Neutrophil (primary cell): Measurements from ENCODE around the gene C14orf132.

Experiments
- H3K27ac ChIP-seq: fragments of 200-600 bp; sonication (generic); 2 replicates; pipeline ENCODE4 v1.5.1; 2016; ENCODE audit warnings: mild to moderate bottlenecking, moderate library complexity
- H3K27me3 ChIP-seq: fragments of 200-600 bp; sonication (generic); 2 replicates; pipeline ENCODE4 v1.6.0; 2016; ENCODE audit warnings: mild to moderate bottlenecking
- H3K36me3 ChIP-seq: fragments of 200-600 bp; sonication (generic); 2 replicates; pipeline ENCODE4 v1.5.1; 2017
- H3K4me1 ChIP-seq, 2 experiments: fragments of 200-600 bp in 1 of 2; sonication (generic) in 1 of 2; 1 replicate in 1 of 2; 2 replicates in 1 of 2; pipeline versions ENCODE4 v1.5.1 to v1.6.1; 2013 to 2016; ENCODE audit warnings: low read depth in 1 of 2, low read length in 1 of 2, mild to moderate bottlenecking in 1 of 2, moderate library complexity in 1 of 2; ENCODE audit not compliant: control insufficient read depth in 1 of 2, insufficient read depth in 1 of 2
- H3K4me3 ChIP-seq, 2 experiments: fragments of 200-600 bp in 1 of 2; sonication (generic) in 1 of 2; 1 replicate in 1 of 2; 2 replicates in 1 of 2; pipeline ENCODE4 v1.5.1; 2013 to 2016; ENCODE audit warnings: low read depth in 1 of 2, low read length in 1 of 2, mild to moderate bottlenecking in 1 of 2, moderate library complexity in 1 of 2
- H3K9me3 ChIP-seq: fragments of 200-600 bp; sonication (generic); 2 replicates; pipeline ENCODE4 v1.5.1; 2016
- CTCF ChIP-seq: fragments of 200-600 bp; sonication (generic); IDR thresholded peaks from 2 replicates; pipeline ENCODE4 v1.5.1; 2016; ENCODE audit warnings: antibody characterized with exemption

Gene C14orf132

GRCh38 chr14:96054661-96055060 lies 15.5 kb downstream of the C14orf132 start:
- H3K36me3 ChIP-seq: no peaks in the 10 kb centered on the region
- H3K4me3 ChIP-seq: no peak overlapping the region
- H3K4me1 ChIP-seq: no peaks in the 10 kb centered on the region
- H3K27ac ChIP-seq: no peak overlapping the region
- H3K27me3 ChIP-seq: no peaks in the 10 kb centered on the region
- H3K9me3 ChIP-seq: no peaks in the 10 kb centered on the region
- TF ChIP-seq CTCF: no peak

GRCh38 chr14:96055065-96055752 lies 16.0 kb downstream of the C14orf132 start:
- Histone ChIP-seq H3K4me1 (no peaks in the 10 kb centered on the region), H3K9me3 (no peaks in the 10 kb centered on the region), H3K36me3 (no peaks in the 10 kb centered on the region), H3K27me3 (no peaks in the 10 kb centered on the region), H3K4me3 (no peak overlapping the region), H3K27ac (no peak overlapping the region)
- TF ChIP-seq CTCF: no peak

- no peak overlapping the region for H3K4me3 ChIP-seq
- peaks cover 6% of the 10 kb centered on the region for H3K27me3 ChIP-seq
- no peaks in the 10 kb centered on the region for H3K36me3 ChIP-seq
- H3K9me3 ChIP-seq: no peaks in the 10 kb centered on the region
- H3K4me1 ChIP-seq: no peaks in the 10 kb centered on the region
- TF ChIP-seq CTCF: no peak
- no peak overlapping the region for H3K27ac ChIP-seq
These were observed 16.8 kb downstream of the C14orf132 start for GRCh38 chr14:96055753-96056508.

GRCh38 chr14:96056509-96057422 lies 17.6 kb downstream of the C14orf132 start:
- Histone ChIP-seq H3K4me1 (no peaks in the 10 kb centered on the region), H3K4me3 (no peak overlapping the region), H3K27ac (no peak overlapping the region), H3K27me3 (peaks cover 7% of the 10 kb centered on the region), H3K36me3 (no peaks in the 10 kb centered on the region), H3K9me3 (no peaks in the 10 kb centered on the region)
- no peak for TF ChIP-seq CTCF

GRCh38 chr14:96057738-96058137 lies 18.6 kb downstream of the C14orf132 start:
- Histone ChIP-seq H3K27ac (no peak overlapping the region), H3K4me3 (no peak overlapping the region), H3K9me3 (no peaks in the 10 kb centered on the region), H3K27me3 (peaks cover 7% of the 10 kb centered on the region), H3K36me3 (no peaks in the 10 kb centered on the region), H3K4me1 (no peaks in the 10 kb centered on the region)
- no peak for TF ChIP-seq CTCF
